DMS 273 (cell line): ENCODE measurements around the gene NUP43.
"Not testable (repeated sequence)": the region's sequence is repeated elsewhere in the genome, so short reads cannot be mapped to it uniquely, and the experiment has no call there.

ENCODE experiments used
- DNase-seq: peaks from one replicate; lab custom pipeline; 2025; ENCODE audit not compliant: unreplicated experiment; lab: John Stamatoyannopoulos, UW

Gene NUP43

GRCh38 chr6:149749594-149750135, 3.3 kb upstream of the NUP43 start, which contains the start of gene PCMT1:
PCMT1 (plus strand) TSS chr6:149749741; CDS start chr6:149749902, 161 bp downstream.
- peak; percentile 97 for DNase-seq

- not testable (repeated sequence) for DNase-seq
Measured at GRCh38 chr6:149749082-149749593, 2.8 kb upstream of the NUP43 start.

GRCh38 chr6:149745252-149745651, 1.1 kb downstream of the NUP43 start:
- DNase-seq = not testable (repeated sequence)

GRCh38 chr6:149734915-149735314, 11.4 kb downstream of the NUP43 start:
- DNase-seq = no peak

GRCh38 chr6:149733089-149733720, 13.1 kb downstream of the NUP43 start:
- peak; percentile 15 for DNase-seq

- DNase-seq = no peak
Measured at GRCh38 chr6:149729824-149730223, 16.5 kb downstream of the NUP43 start.

- no peak for DNase-seq
Measured at GRCh38 chr6:149728499-149729234, 17.7 kb downstream of the NUP43 start.

GRCh38 chr6:149727793-149728498, 18.4 kb downstream of the NUP43 start:
- no peak for DNase-seq

- DNase-seq = no peak
Measured at GRCh38 chr6:149725785-149726184, 20.5 kb downstream of the NUP43 start.

GRCh38 chr6:149723771-149724417, 22.4 kb downstream of the NUP43 start:
- peak; percentile 62 for DNase-seq

- DNase-seq = no peak
Measured at GRCh38 chr6:149723262-149723661, 23.1 kb downstream of the NUP43 start.

GRCh38 chr6:149719531-149719930, 26.8 kb downstream of the NUP43 start:
- DNase-seq = no peak

- peak; percentile 95 for DNase-seq
Measured at GRCh38 chr6:149717588-149718458, 28.5 kb downstream of the NUP43 start, which contains the start of gene LATS1. LATS1 (minus strand) TSS chr6:149718101; CDS start chr6:149702126, 15,975 bp downstream.

- no peak for DNase-seq
Measured at GRCh38 chr6:149717255-149717587, 29.1 kb downstream of the NUP43 start.

- peak; percentile 21 for DNase-seq
Measured at GRCh38 chr6:149716181-149716963, 30.0 kb downstream of the NUP43 start.

- no peak for DNase-seq
Measured at GRCh38 chr6:149714442-149714841, 31.9 kb downstream of the NUP43 start.

- no peak for DNase-seq
Measured at GRCh38 chr6:149711711-149712110, 34.6 kb downstream of the NUP43 start.

GRCh38 chr6:149701714-149702113, 44.6 kb downstream of the NUP43 start:
- DNase-seq = no peak

GRCh38 chr6:149699150-149699549, 47.2 kb downstream of the NUP43 start:
- peak; percentile 24 for DNase-seq
